ENCODE data around the gene ATAD2B.

GRCh38 chr2:23803264-23803964 is 123.5 kb downstream of the ATAD2B start:
- TF ChIP-seq CTCF (IDR thresholded peaks at IDR 0.05) (no peak), POLR2AphosphoS5 (IDR thresholded peaks at IDR 0.05) (no peak), POLR2A (IDR thresholded peaks at IDR 0.05) (no peak)

Measured in sigmoid colon (tissue), 4 donors.